ENCODE data around the gene RPTOR.
"Not testable (repeated sequence)": the region's sequence is repeated elsewhere in the genome, so short reads cannot be mapped to it uniquely, and the experiment has no call there.

Gene RPTOR

GRCh38 chr17:80529104-80529903 lies 15.3 kb upstream of the RPTOR start:
- H3K27me3 ChIP-seq (ENCODE audit: low read depth, low read length) = no peaks in the 10 kb centered on the region
- H3K4me1 ChIP-seq (ENCODE audit: control insufficient read depth in 1 of 2, insufficient read depth in 2 of 2, low read length in 2 of 2) = peaks cover 0 to 10% of the 10 kb centered on the region in 2 donors
- H3K27ac ChIP-seq (ENCODE audit: low read length) = no peak overlapping the region
- no peaks in the 10 kb centered on the region for H3K9me3 ChIP-seq (ENCODE audit: control insufficient read depth in 1 of 2, low read length in 2 of 2)
- no peak overlapping the region for H3K4me3 ChIP-seq (ENCODE audit: low read depth in 1 of 2, low read length in 2 of 2)
- no peaks in the 10 kb centered on the region for H3K36me3 ChIP-seq (ENCODE audit: control insufficient read depth in 1 of 2, insufficient read depth in 2 of 2, low read length in 2 of 2)

DNA sequence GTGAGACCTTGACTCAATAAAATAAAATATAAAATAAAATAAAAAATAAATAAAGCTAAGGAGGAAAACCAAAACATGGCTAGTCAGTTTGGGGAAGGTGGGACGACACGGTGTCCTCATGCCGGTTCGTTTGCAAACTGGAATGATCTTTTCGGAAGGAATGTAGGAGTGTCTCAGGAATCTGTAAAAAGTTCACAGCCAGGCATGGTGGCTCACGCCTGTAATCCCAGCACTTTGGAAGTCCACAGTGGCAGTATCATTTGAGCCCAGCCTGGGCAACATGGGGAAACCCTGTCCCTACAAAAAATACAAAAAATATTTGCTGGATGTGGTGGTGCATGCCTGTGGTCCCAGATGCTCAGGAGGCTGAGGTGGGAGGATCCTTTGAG lies 14.7 kb upstream of the RPTOR start:
- no peaks in the 10 kb centered on the region for H3K27me3 ChIP-seq (ENCODE audit: low read depth, low read length)
- no peak overlapping the region for H3K27ac ChIP-seq (ENCODE audit: low read length)
- H3K4me3 ChIP-seq (ENCODE audit: low read depth in 1 of 2, low read length in 2 of 2) = no peak overlapping the region
- H3K4me1 ChIP-seq (ENCODE audit: control insufficient read depth in 1 of 2, insufficient read depth in 2 of 2, low read length in 2 of 2) = peaks cover 0 to 4% of the 10 kb centered on the region in 2 donors
- H3K9me3 ChIP-seq (ENCODE audit: control insufficient read depth in 1 of 2, low read length in 2 of 2) = no peaks in the 10 kb centered on the region
- no peaks in the 10 kb centered on the region for H3K36me3 ChIP-seq (ENCODE audit: control insufficient read depth in 1 of 2, insufficient read depth in 2 of 2, low read length in 2 of 2)

GRCh38 chr17:80531400-80531799 lies 13.2 kb upstream of the RPTOR start:
- Histone ChIP-seq H3K4me3 (ENCODE audit: low read depth in 1 of 2, low read length in 2 of 2) (no peak overlapping the region), H3K36me3 (ENCODE audit: control insufficient read depth in 1 of 2, insufficient read depth in 2 of 2, low read length in 2 of 2) (no peaks in the 10 kb centered on the region), H3K4me1 (ENCODE audit: control insufficient read depth in 1 of 2, insufficient read depth in 2 of 2, low read length in 2 of 2) (peaks cover 0 to 4% of the 10 kb centered on the region in 2 donors), H3K27me3 (ENCODE audit: low read depth, low read length) (no peaks in the 10 kb centered on the region), H3K27ac (ENCODE audit: low read length) (no peak overlapping the region), H3K9me3 (ENCODE audit: control insufficient read depth in 1 of 2, low read length in 2 of 2) (no peaks in the 10 kb centered on the region)

GRCh38 chr17:80537386-80537785 lies 7.3 kb upstream of the RPTOR start:
- H3K27ac ChIP-seq (ENCODE audit: low read length); H3K36me3 ChIP-seq (ENCODE audit: control insufficient read depth in 1 of 2, insufficient read depth in 2 of 2, low read length in 2 of 2); H3K9me3 ChIP-seq (ENCODE audit: control insufficient read depth in 1 of 2, low read length in 2 of 2); H3K4me1 ChIP-seq (ENCODE audit: control insufficient read depth in 1 of 2, insufficient read depth in 2 of 2, low read length in 2 of 2); H3K27me3 ChIP-seq (ENCODE audit: low read depth, low read length); H3K4me3 ChIP-seq (ENCODE audit: low read depth in 1 of 2, low read length in 2 of 2): not testable (repeated sequence)

DNA sequence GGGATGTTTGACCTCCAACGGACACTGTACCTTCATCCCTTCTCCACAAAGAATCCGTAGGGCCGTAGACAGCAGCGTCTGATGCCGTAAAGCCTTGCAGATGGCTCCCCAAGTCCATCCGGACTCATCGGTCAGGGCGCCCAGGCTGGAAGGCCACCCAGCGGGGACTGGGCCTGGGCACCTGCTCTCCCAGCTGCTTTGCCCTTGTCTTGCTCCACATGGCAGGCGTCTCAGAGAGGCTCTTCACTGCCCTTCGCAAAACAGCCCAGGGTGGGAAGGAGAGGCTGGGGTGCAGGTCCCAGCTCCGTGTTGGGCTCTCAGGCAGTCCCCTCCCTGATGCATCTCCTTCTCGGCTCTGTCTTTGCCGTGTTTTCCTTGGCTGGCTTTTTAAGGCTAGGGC lies 6.2 kb upstream of the RPTOR start:
- H3K27me3 ChIP-seq (ENCODE audit: low read depth, low read length) = no peaks in the 10 kb centered on the region
- H3K27ac ChIP-seq (ENCODE audit: low read length) = no peak overlapping the region
- H3K4me1 ChIP-seq (ENCODE audit: control insufficient read depth in 1 of 2, insufficient read depth in 2 of 2, low read length in 2 of 2) = peaks cover 0 to 6% of the 10 kb centered on the region in 2 donors
- H3K4me3 ChIP-seq (ENCODE audit: low read depth in 1 of 2, low read length in 2 of 2) = no peak overlapping the region
- no peaks in the 10 kb centered on the region for H3K36me3 ChIP-seq (ENCODE audit: control insufficient read depth in 1 of 2, insufficient read depth in 2 of 2, low read length in 2 of 2)
- H3K9me3 ChIP-seq (ENCODE audit: control insufficient read depth in 1 of 2, low read length in 2 of 2) = no peaks in the 10 kb centered on the region

DNA sequence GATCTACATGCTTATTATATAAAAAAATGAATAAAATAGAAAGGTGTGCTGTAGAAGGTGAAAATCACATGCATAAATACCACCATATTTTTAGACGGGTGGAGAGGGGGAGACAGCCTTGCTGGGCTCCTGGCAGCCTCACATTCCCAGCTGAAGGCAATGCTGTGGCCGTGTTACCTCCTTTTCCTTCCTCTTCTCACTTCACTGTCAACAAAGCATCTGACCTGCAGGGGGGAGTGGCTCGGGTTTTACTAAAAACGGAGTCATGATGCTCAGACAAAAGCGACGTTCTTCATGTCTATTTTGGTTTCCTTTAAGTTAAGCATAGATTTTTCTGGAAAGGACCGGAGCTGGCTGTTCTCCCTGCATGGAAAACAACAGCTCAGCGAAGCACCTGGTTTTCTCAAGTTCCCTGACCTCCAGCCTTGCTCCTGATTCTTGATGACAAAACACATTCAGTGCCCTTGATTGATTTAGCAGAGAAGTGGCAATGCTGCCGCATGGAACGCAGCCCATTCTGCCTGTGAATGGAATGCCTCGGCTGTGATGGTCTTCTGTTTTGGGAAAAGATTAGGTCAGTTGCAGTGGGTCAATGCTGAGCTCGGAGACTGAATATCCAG lies 5.5 kb upstream of the RPTOR start:
- H3K27me3 ChIP-seq (ENCODE audit: low read depth, low read length) = no peaks in the 10 kb centered on the region
- no peak overlapping the region for H3K27ac ChIP-seq (ENCODE audit: low read length)
- no peak overlapping the region for H3K4me3 ChIP-seq (ENCODE audit: low read depth in 1 of 2, low read length in 2 of 2)
- H3K9me3 ChIP-seq (ENCODE audit: control insufficient read depth in 1 of 2, low read length in 2 of 2) = no peaks in the 10 kb centered on the region
- no peaks in the 10 kb centered on the region for H3K36me3 ChIP-seq (ENCODE audit: control insufficient read depth in 1 of 2, insufficient read depth in 2 of 2, low read length in 2 of 2)
- peaks cover 0 to 6% of the 10 kb centered on the region in 2 donors for H3K4me1 ChIP-seq (ENCODE audit: control insufficient read depth in 1 of 2, insufficient read depth in 2 of 2, low read length in 2 of 2)

- Histone ChIP-seq H3K27me3 (ENCODE audit: low read depth, low read length) (no peaks in the 10 kb centered on the region), H3K27ac (ENCODE audit: low read length) (peak overlapping the region; percentile 90), H3K9me3 (ENCODE audit: control insufficient read depth in 1 of 2, low read length in 2 of 2) (no peaks in the 10 kb centered on the region), H3K4me1 (ENCODE audit: control insufficient read depth in 1 of 2, insufficient read depth in 2 of 2, low read length in 2 of 2) (peaks cover 11 to 30% of the 10 kb centered on the region in 2 donors), H3K4me3 (ENCODE audit: low read depth in 1 of 2, low read length in 2 of 2) (peak overlapping the region; percentile 93 to 99), H3K36me3 (ENCODE audit: control insufficient read depth in 1 of 2, insufficient read depth in 2 of 2, low read length in 2 of 2) (peaks cover 0 to 4% of the 10 kb centered on the region in 2 donors)
Observed at GRCh38 chr17:80545499-80545826, 825 bp downstream of the RPTOR start.

GRCh38 chr17:80546267-80546666 lies 1.6 kb downstream of the RPTOR start:
- Histone ChIP-seq H3K4me1 (ENCODE audit: control insufficient read depth in 1 of 2, insufficient read depth in 2 of 2, low read length in 2 of 2) (peaks cover 11 to 30% of the 10 kb centered on the region in 2 donors), H3K27me3 (ENCODE audit: low read depth, low read length) (no peaks in the 10 kb centered on the region), H3K27ac (ENCODE audit: low read length) (no peak overlapping the region), H3K9me3 (ENCODE audit: control insufficient read depth in 1 of 2, low read length in 2 of 2) (no peaks in the 10 kb centered on the region), H3K36me3 (ENCODE audit: control insufficient read depth in 1 of 2, insufficient read depth in 2 of 2, low read length in 2 of 2) (peaks cover 0 to 4% of the 10 kb centered on the region in 2 donors), H3K4me3 (ENCODE audit: low read depth in 1 of 2, low read length in 2 of 2) (peak overlapping the region; percentile 93 to 99)

DNA sequence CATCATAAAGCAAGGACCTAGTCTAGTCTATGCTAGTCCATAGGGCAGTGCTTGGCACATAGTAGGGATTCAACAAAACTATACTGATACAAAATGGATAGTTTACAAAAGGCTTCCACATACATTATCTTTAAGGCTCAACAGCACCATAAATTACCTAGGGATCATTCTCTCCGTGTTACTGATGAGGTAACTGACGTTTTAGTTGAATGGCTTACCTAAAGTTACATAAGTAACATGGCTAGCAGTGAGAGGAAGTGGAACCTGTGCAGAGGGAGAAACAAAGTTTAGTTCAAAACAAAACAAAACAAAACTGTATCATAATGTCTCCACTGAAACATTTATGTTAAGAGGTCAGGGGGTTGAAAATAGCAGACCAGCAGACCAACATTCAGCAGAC lies 7.9 kb downstream of the RPTOR start:
- Histone ChIP-seq H3K36me3 (ENCODE audit: control insufficient read depth in 1 of 2, insufficient read depth in 2 of 2, low read length in 2 of 2) (peaks cover 0 to 3% of the 10 kb centered on the region in 2 donors), H3K4me1 (ENCODE audit: control insufficient read depth in 1 of 2, insufficient read depth in 2 of 2, low read length in 2 of 2) (peaks cover 0 to 7% of the 10 kb centered on the region in 2 donors), H3K4me3 (ENCODE audit: low read depth in 1 of 2, low read length in 2 of 2) (no peak overlapping the region), H3K27me3 (ENCODE audit: low read depth, low read length) (no peaks in the 10 kb centered on the region), H3K27ac (ENCODE audit: low read length) (no peak overlapping the region), H3K9me3 (ENCODE audit: control insufficient read depth in 1 of 2, low read length in 2 of 2) (no peaks in the 10 kb centered on the region)

- H3K9me3 ChIP-seq (ENCODE audit: control insufficient read depth in 1 of 2, low read length in 2 of 2) = no peaks in the 10 kb centered on the region
- no peaks in the 10 kb centered on the region for H3K27me3 ChIP-seq (ENCODE audit: low read depth, low read length)
- H3K4me1 ChIP-seq (ENCODE audit: control insufficient read depth in 1 of 2, insufficient read depth in 2 of 2, low read length in 2 of 2) = no peaks in the 10 kb centered on the region
- H3K36me3 ChIP-seq (ENCODE audit: control insufficient read depth in 1 of 2, insufficient read depth in 2 of 2, low read length in 2 of 2) = peaks cover 0 to 8% of the 10 kb centered on the region in 2 donors
- no peak overlapping the region for H3K27ac ChIP-seq (ENCODE audit: low read length)
- no peak overlapping the region for H3K4me3 ChIP-seq (ENCODE audit: low read depth in 1 of 2, low read length in 2 of 2)
Observed at GRCh38 chr17:80555266-80555665, 10.6 kb downstream of the RPTOR start.

DNA sequence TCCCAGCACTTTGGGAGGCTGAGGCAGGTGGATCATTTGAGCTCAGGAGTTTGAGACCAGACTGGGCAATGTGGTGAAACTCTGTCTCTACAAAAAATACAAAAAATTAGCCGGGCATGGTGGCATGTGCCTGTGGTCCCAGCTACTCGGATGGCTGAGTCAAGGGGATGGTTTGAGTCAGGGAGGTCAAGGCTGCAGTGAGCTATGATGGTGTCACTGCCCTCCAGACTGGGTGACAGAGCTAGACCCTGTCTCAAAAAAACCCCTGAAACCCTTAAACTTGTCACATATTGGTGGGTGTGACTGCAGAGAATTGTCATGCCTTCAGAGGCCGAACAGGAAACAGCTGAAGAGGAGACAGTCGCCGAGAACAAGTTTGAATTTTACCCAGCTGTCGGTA lies 13.4 kb downstream of the RPTOR start:
- H3K27me3 ChIP-seq (ENCODE audit: low read depth, low read length) = no peaks in the 10 kb centered on the region
- H3K4me3 ChIP-seq (ENCODE audit: low read depth in 1 of 2, low read length in 2 of 2) = no peak overlapping the region
- H3K9me3 ChIP-seq (ENCODE audit: control insufficient read depth in 1 of 2, low read length in 2 of 2) = no peaks in the 10 kb centered on the region
- H3K36me3 ChIP-seq (ENCODE audit: control insufficient read depth in 1 of 2, insufficient read depth in 2 of 2, low read length in 2 of 2) = peaks cover 0 to 7% of the 10 kb centered on the region in 2 donors
- H3K27ac ChIP-seq (ENCODE audit: low read length) = no peak overlapping the region
- H3K4me1 ChIP-seq (ENCODE audit: control insufficient read depth in 1 of 2, insufficient read depth in 2 of 2, low read length in 2 of 2) = no peaks in the 10 kb centered on the region

Data from muscle layer of duodenum (tissue), 2 donors.